Activated T-cell treated with anti-CD3 and anti-CD28 coated beads, Interleukin-2, amount 50 U/mL, for 4 hours (primary cell): ENCODE results near the gene UBB. TPM values are rescaled to one million over a fixed set of nuclear protein-coding genes. Genes with fewer than 3 reads are reported as not detected.
A peak's percentile ranks its signal among the peaks of the same experiment; 100 is the strongest.

ENCODE experiments used
- ATAC-seq, 2 donors: fragments of 200-7000 bp; cut with Tn5 transposase; one replicate each; pipeline ENCODE4 v1.10.0; 2021
- DNase-seq: peaks from one replicate; pipeline ENCODE4 v3.0.0-alpha.2; 2020
- H3K27me3 Mint-ChIP-seq: one replicate; pipeline ENCODE4 v1.8.0; 2021; ENCODE audit warnings: low read depth, mixed read lengths
- H3K36me3 Mint-ChIP-seq: one replicate; pipeline ENCODE4 v1.8.0; 2022; ENCODE audit warnings: mixed read lengths; ENCODE audit not compliant: insufficient read depth
- H3K4me1 Mint-ChIP-seq: one replicate; pipeline ENCODE4 v1.8.0; 2021; ENCODE audit warnings: low read depth, mixed read lengths
- H3K4me3 Mint-ChIP-seq: one replicate; pipeline ENCODE4 v1.8.0; 2021; ENCODE audit warnings: mild to moderate bottlenecking, moderate library complexity, mixed read lengths
- H3K9me3 Mint-ChIP-seq: one replicate; pipeline ENCODE4 v1.8.0; 2021; ENCODE audit warnings: mixed read lengths
- total RNA-seq, 3 donors: library from RNA; stranded (reverse); gene quantifications; one replicate each; pipeline ENCODE4 v1.2.1, GENCODE V29; 2021

Gene UBB
- total RNA-seq, 3 donors from 2014 or later = 1,915 to 2,057 (median 1,991) TPM

DNA sequence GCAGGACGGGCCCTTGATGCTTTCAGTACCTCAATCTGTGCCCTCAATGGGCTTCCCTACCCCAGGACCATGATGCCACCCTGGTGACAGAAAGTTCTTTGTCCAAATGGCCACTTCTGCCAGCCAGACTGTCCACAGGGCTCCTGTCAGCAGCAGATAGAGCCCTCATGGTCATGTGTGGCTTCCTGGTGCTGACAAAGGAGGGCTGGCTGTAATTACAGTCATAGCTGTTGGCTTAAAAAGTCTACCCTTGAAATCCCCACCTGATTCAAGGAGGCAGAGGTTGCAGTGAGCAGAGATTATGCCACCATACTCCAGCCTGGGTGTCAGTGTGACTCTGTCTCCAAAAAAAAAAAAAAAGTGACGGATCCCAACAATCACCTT lies 37.8 kb downstream of the UBB start:
- no peaks in the 10 kb centered on the region for H3K9me3 Mint-ChIP-seq
- no peaks in the 10 kb centered on the region for H3K27me3 Mint-ChIP-seq
- ATAC-seq = peak; percentile 11 to 12
- H3K4me3 Mint-ChIP-seq = peak overlapping the region; percentile 65
- peaks cover 58% of the 10 kb centered on the region for H3K4me1 Mint-ChIP-seq
- DNase-seq = no peak
- peaks cover 16% of the 10 kb centered on the region for H3K36me3 Mint-ChIP-seq

DNA sequence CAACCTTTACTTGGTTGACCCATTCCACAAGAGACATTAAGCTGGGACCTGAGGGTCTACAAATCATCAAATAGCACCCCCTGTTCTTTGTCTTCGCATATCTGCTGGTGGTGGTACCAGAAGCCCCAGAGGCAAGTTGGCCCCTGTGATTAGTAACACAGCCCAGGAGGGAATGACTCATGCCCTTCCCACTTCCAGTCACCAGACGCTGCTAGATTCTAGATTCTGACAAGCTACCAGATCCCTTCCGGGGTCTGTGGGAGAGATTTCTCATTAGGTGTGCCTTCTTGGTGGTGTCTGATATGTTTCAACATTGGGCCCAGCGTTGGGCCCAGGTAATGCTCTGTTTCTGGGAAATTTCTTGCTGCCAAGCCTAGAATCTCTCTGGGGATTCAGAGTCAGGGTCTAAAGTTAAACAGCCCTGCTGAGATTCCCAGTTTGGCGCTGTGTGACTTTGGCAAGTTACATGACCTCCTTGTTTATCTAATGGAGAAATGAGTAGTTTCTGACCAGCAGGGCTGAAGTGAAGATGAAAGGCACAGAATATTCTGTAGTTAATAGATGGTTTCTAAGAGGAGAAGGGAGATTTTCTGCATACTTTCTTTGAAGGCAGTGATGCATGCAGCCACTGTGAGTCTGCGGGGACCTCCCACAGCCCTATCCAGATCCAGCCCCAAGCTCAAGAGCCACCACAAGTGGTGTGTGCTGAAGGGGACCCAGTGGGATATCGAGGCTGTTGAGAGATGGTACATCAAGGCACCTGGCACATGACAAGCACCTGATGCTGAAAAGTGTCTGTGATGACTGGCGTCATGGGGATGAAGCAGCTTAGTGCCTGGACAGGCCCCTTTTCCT lies 38.4 kb downstream of the UBB start:
- ATAC-seq = peak; percentile 66 to 68
- Mint-ChIP-seq H3K9me3 (no peaks in the 10 kb centered on the region), H3K27me3 (no peaks in the 10 kb centered on the region), H3K36me3 (peaks cover 16% of the 10 kb centered on the region), H3K4me3 (peak overlapping the region; percentile 65), H3K4me1 (peaks cover 58% of the 10 kb centered on the region)
- peak; percentile 54 for DNase-seq

DNA sequence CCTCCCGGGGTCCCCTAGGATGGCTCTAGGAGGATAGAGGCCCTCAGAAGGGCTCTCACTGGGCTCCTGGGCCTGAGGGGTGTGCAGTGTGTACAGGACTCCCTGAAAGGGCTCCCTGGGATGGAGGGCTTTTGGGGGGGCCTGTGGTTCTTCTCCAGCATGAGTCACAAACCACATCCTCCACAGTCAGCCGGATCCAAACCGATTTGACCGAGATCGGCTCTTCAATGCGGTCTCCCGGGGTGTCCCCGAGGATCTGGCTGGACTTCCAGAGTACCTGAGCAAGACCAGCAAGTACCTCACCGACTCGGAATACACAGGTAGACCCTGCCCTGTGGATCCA lies 39.0 kb downstream of the UBB start:
- DNase-seq (peak; percentile 33), ATAC-seq (peak; percentile 12 to 23)
- Mint-ChIP-seq H3K4me3 (peak overlapping the region; percentile 65), H3K27me3 (no peaks in the 10 kb centered on the region), H3K4me1 (peaks cover 54% of the 10 kb centered on the region), H3K36me3 (peaks cover 16% of the 10 kb centered on the region), H3K9me3 (no peaks in the 10 kb centered on the region)

DNA sequence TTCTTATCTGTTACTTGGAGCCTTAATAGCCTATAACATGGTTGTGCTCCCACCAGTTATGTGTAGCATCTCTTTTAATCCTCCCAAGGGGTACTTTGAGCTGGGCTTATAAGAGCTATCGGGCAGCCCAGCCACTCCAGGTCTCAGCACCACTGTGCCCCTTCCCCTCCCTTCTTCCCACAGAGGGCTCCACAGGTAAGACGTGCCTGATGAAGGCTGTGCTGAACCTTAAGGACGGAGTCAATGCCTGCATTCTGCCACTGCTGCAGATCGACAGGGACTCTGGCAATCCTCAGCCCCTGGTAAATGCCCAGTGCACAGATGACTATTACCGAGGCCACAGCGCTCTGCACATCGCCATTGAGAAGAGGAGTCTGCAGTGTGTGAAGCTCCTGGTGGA lies 41.5 kb downstream of the UBB start:
- H3K36me3 Mint-ChIP-seq = peaks cover 18% of the 10 kb centered on the region
- DNase-seq (no peak), ATAC-seq (no peak)
- no peaks in the 10 kb centered on the region for H3K9me3 Mint-ChIP-seq
- H3K4me3 Mint-ChIP-seq = no peak overlapping the region
- H3K4me1 Mint-ChIP-seq = peaks cover 38% of the 10 kb centered on the region
- no peaks in the 10 kb centered on the region for H3K27me3 Mint-ChIP-seq

DNA sequence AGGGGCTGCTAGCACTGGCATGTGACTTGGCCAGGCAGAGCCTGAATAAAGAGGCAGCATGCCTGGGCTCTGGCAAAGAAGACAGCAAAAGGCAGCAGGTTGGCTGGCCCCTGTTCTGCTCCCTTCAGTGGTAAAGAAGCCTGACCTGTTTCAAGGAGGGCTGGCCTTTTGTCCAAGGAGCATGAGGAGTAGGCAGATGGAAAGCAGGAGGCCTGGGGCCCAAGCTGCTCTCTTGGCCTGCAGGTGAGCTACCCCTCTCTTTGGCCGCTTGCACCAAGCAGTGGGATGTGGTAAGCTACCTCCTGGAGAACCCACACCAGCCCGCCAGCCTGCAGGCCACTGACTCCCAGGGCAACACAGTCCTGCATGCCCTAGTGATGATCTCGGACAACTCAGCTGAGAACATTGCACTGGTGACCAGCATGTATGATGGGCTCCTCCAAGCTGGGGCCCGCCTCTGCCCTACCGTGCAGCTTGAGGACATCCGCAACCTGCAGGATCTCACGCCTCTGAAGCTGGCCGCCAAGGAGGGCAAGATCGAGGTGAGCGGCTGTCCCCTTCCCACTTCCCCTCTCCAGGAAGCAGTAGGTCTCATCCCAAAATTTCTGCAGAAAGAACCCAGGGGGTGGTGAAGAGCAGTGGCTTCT lies 42.5 kb downstream of the UBB start:
- Mint-ChIP-seq H3K4me1 (peaks cover 30% of the 10 kb centered on the region), H3K36me3 (peaks cover 15% of the 10 kb centered on the region), H3K9me3 (no peaks in the 10 kb centered on the region), H3K27me3 (no peaks in the 10 kb centered on the region), H3K4me3 (no peak overlapping the region)
- no peak for ATAC-seq
- DNase-seq = no peak

DNA sequence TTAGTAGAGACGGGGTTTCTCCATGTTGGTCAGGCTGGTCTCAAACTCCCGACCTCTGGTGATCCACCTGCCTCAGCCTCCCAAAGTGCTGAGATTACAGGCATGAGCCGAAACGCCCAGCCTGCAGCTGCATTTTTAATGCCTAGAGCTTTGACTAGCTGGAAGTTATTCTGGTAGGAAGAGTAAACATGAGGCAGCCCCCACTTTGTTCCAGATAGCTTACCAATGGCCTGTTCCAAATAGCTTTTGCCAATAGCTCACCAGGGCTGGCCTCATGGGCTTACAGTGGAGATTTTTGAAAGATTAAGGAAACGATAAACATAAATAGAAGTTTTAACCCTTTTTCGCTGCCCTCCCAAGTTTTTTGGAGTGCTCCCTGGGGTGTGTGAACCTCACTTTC lies 44.3 kb downstream of the UBB start:
- H3K4me3 Mint-ChIP-seq = no peak overlapping the region
- no peaks in the 10 kb centered on the region for H3K9me3 Mint-ChIP-seq
- H3K27me3 Mint-ChIP-seq = no peaks in the 10 kb centered on the region
- DNase-seq = no peak
- H3K36me3 Mint-ChIP-seq = peaks cover 11% of the 10 kb centered on the region
- no peak for ATAC-seq
- peaks cover 12% of the 10 kb centered on the region for H3K4me1 Mint-ChIP-seq

DNA sequence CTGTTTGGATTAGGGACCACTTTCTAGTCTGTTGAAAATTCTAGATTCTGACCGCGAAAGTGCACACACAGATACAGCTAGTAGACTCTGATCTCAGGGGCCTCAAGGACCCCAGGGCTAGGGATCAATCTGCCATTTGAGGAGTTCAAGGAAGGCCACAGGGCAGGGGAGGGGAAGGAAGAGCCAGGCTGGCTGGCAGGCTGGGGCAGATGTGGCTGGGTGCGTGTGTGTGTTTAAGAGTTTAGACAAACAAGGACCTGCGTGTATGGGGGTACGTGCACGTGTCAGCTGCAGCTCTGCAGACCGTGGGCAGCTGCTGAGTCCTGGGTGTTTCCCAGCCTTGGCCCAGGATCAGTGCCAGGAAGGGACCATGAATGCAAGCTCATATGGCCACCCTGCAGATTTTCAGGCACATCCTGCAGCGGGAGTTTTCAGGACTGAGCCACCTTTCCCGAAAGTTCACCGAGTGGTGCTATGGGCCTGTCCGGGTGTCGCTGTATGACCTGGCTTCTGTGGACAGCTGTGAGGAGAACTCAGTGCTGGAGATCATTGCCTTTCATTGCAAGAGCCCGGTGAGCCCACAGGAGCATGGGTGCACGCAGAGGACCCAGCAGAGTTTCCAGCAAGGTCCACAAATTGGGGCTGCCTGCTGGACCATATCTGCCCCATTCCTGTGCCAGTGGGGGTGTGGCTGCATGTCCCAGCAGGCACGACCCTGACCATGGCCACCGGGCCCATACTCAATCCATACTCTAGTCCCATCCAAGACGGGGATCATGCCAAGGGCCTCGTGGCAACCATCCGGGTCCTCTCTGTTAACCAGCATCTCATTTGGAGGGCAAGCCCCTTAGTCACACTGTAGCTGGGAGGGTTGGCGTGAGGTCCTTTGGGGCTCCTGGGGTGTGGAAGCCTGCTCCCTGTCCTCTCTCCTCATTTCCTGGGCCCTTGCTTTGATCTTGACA lies 45.1 kb downstream of the UBB start:
- H3K27me3 Mint-ChIP-seq = no peaks in the 10 kb centered on the region
- DNase-seq (no peak), ATAC-seq (no peak)
- H3K4me1 Mint-ChIP-seq = peaks cover 4% of the 10 kb centered on the region
- no peaks in the 10 kb centered on the region for H3K9me3 Mint-ChIP-seq
- peaks cover 12% of the 10 kb centered on the region for H3K36me3 Mint-ChIP-seq
- no peak overlapping the region for H3K4me3 Mint-ChIP-seq

DNA sequence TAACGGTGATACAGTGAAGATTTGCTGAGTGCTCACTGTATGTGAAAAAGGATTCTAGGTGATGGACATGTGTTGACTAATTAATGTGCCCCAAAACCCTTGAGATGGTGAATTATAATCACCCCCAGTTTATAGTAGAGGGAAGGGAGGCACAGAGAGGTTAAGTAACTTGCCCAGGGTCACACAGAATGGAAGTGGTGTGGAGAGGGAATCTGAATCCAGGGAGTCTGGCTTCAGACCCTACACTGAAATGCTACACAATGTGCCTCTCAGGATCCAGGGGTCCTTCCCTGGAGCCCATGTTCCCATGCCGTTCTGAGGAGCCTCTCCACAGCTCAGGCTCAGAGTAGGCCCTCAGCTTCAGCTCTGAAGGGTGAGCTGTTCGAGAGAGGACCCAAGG lies 46.1 kb downstream of the UBB start:
- DNase-seq (no peak), ATAC-seq (no peak)
- Mint-ChIP-seq H3K36me3 (peaks cover 14% of the 10 kb centered on the region), H3K4me1 (peaks cover 2% of the 10 kb centered on the region), H3K27me3 (no peaks in the 10 kb centered on the region), H3K9me3 (no peaks in the 10 kb centered on the region), H3K4me3 (no peak overlapping the region)

DNA sequence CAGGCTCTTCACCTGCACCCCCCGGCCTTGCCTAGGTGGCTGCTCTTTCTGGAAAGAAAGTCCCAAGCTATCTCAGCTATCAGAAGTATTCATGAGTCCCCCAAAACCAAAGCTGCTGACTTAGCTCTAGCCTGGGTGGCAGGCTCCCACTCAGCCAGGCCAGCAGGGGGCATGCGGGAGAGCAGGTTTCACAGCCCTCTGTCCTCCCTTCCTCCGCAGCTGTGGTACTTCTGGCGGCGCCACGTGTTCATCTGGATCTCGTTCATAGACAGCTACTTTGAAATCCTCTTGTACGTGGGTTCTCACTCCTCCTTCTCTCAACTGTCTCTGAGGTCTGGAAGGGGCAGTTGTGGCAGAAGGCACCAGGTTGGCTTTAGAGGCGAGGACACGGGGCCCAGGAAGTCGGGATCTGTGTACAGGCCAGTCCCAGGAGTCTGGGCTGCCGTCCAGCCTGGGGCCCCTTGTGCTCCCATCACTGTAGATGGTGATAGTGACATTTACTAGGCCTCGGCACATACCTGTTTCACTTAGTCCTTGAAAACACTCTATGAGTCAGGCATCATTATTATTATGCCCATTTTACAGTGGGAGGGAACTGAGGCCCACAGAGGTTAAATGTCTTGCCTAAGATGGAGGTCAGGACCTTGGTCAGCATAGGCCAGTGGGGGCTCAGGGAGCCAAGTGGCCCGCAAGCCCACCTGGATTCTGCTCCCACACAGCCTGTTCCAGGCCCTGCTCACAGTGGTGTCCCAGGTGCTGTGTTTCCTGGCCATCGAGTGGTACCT lies 47.4 kb downstream of the UBB start:
- peak; percentile 50 for DNase-seq
- no peaks in the 10 kb centered on the region for H3K9me3 Mint-ChIP-seq
- no peaks in the 10 kb centered on the region for H3K4me1 Mint-ChIP-seq
- ATAC-seq = peak; percentile 81 to 90
- peaks cover 9% of the 10 kb centered on the region for H3K36me3 Mint-ChIP-seq
- H3K27me3 Mint-ChIP-seq = no peaks in the 10 kb centered on the region
- no peak overlapping the region for H3K4me3 Mint-ChIP-seq

DNA sequence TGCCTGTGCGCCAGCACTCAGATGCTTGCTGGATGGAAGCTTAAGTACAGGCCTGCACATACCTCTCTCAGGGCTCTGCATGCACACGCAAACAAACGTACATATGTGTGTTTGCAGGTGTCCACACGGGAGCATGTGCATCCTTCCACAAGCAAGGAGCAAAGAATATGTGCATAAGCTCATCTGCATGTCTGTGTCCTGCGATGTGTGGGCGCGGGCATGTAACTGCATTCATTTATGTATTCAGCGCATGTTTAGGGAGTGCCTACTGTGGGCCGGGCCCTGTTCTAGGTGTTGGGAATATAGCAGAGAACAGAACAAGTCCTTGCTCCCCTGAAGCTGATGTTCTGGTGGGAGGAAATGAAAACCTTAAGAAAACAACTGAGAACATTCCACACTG lies 48.2 kb downstream of the UBB start:
- Mint-ChIP-seq H3K4me1 (no peaks in the 10 kb centered on the region), H3K36me3 (peaks cover 9% of the 10 kb centered on the region), H3K27me3 (no peaks in the 10 kb centered on the region), H3K4me3 (no peak overlapping the region), H3K9me3 (no peaks in the 10 kb centered on the region)
- DNase-seq (no peak), ATAC-seq (no peak)

DNA sequence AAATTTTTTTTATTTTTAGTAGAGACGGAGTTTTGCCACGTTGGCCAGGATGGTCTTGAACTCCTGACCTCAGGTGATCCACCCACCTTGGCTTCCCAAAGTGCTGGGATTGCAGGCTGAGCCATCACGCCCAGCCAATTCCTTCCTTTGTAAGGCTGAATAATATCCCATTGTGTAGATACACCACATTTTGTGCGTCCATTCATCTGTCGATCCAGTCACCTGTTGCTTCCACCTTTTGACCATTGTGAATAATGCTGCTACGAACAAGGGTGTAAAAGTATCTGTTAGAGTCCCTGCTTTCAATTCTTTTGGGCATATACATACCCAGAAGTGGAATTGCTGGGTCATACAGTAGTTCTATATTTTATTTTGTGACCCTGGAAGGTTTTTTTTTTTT lies 49.8 kb downstream of the UBB start:
- Mint-ChIP-seq H3K27me3 (no peaks in the 10 kb centered on the region), H3K4me1 (no peaks in the 10 kb centered on the region), H3K9me3 (no peaks in the 10 kb centered on the region), H3K4me3 (no peak overlapping the region), H3K36me3 (peaks cover 9% of the 10 kb centered on the region)
- DNase-seq = no peak
- no peak for ATAC-seq

DNA sequence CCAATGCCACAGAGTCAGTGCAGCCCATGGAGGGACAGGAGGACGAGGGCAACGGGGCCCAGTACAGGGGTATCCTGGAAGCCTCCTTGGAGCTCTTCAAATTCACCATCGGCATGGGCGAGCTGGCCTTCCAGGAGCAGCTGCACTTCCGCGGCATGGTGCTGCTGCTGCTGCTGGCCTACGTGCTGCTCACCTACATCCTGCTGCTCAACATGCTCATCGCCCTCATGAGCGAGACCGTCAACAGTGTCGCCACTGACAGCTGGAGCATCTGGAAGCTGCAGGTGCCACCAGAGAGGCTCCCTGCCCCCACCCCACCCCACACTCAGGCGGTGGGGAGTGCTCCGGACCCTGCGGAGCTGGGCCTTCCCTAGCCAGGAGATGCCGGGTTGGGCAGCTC lies 51.1 kb downstream of the UBB start:
- Mint-ChIP-seq H3K9me3 (no peaks in the 10 kb centered on the region), H3K4me3 (no peak overlapping the region), H3K27me3 (no peaks in the 10 kb centered on the region), H3K4me1 (peaks cover 1% of the 10 kb centered on the region), H3K36me3 (peaks cover 5% of the 10 kb centered on the region)
- no peak for DNase-seq
- ATAC-seq = no peak
